ENCODE data around the gene P2RY14.

GRCh38 chr3:151283387-151283786 lies 5.0 kb upstream of the P2RY14 start:
- TF ChIP-seq ZNF785 (tag by site-specific recombination; IDR thresholded peaks at IDR 0.05) (no peak), FEZF1 (tag by site-specific recombination; IDR thresholded peaks at IDR 0.05) (no peak), ZNF423 (tag by site-specific recombination; IDR thresholded peaks at IDR 0.05) (no peak), ZNF133 (tag by site-specific recombination; IDR thresholded peaks at IDR 0.05) (no peak), ZNF585B (tag by site-specific recombination; IDR thresholded peaks at IDR 0.05) (no peak), CTCF (tag by site-specific recombination; IDR thresholded peaks at IDR 0.05) (no peak), ZNF302 (tag by site-specific recombination; IDR thresholded peaks at IDR 0.05; ENCODE audit: low read depth) (no peak), ZBTB20 (tag by site-specific recombination; IDR thresholded peaks at IDR 0.05) (no peak), REST (tag by site-specific recombination; IDR thresholded peaks at IDR 0.05) (no peak)
